ENCODE measurements around the gene KANK2.

The KANK2 gene

GRCh38 chr19:11197291-11198174 lies at the start of gene KANK2:
TSS of gene KANK2 (minus strand) at chr19:11197545. CDS start at chr19:11194511, 3,034 bp downstream.
- in situ Hi-C loops (cut with HindIII; ENCODE audit: low sequenced_read_pairs): no loop called here
- peak within 1 kb of the TSS; percentile 86 for H3K4me3 ChIP-seq (ENCODE audit: low read depth, low read length)
- TF ChIP-seq CTCF (IDR thresholded peaks at IDR 0.05; ENCODE audit: low read depth, low read length, missing control alignments): no peak
- no peak for DNase-seq (ENCODE audit: low read depth)

GRCh38 chr19:11246941-11247340 lies 49.6 kb upstream of the KANK2 start:
- no peak overlapping the region for H3K4me3 ChIP-seq (ENCODE audit: low read depth, low read length)
- in situ Hi-C loops (cut with HindIII; ENCODE audit: low sequenced_read_pairs): no loop called here
- no peak for TF ChIP-seq CTCF (IDR thresholded peaks at IDR 0.05; ENCODE audit: low read depth, low read length, missing control alignments)
- DNase-seq (ENCODE audit: low read depth): no peak

GRCh38 chr19:11244846-11245589 lies 47.7 kb upstream of the KANK2 start:
- in situ Hi-C loops (cut with HindIII; ENCODE audit: low sequenced_read_pairs): no loop called here
- DNase-seq (ENCODE audit: low read depth): no peak
- no peak overlapping the region for H3K4me3 ChIP-seq (ENCODE audit: low read depth, low read length)
- no peak for TF ChIP-seq CTCF (IDR thresholded peaks at IDR 0.05; ENCODE audit: low read depth, low read length, missing control alignments)

- no peak for TF ChIP-seq CTCF (IDR thresholded peaks at IDR 0.05; ENCODE audit: low read depth, low read length, missing control alignments)
- no peak for DNase-seq (ENCODE audit: low read depth)
- H3K4me3 ChIP-seq (ENCODE audit: low read depth, low read length): no peak overlapping the region
- in situ Hi-C loops (cut with HindIII; ENCODE audit: low sequenced_read_pairs): no loop called here
Measured at GRCh38 chr19:11243798-11244169, 46.4 kb upstream of the KANK2 start.

- no peak overlapping the region for H3K4me3 ChIP-seq (ENCODE audit: low read depth, low read length)
- peak; percentile 58 for TF ChIP-seq CTCF (IDR thresholded peaks at IDR 0.05; ENCODE audit: low read depth, low read length, missing control alignments)
- DNase-seq (ENCODE audit: low read depth): peak; percentile 34
- in situ Hi-C loops (cut with HindIII; ENCODE audit: low sequenced_read_pairs): no loop called here
Measured at GRCh38 chr19:11242864-11243797, 45.8 kb upstream of the KANK2 start.

- DNase-seq (ENCODE audit: low read depth): no peak
- no peak overlapping the region for H3K4me3 ChIP-seq (ENCODE audit: low read depth, low read length)
- in situ Hi-C loops (cut with HindIII; ENCODE audit: low sequenced_read_pairs): no loop called here
- TF ChIP-seq CTCF (IDR thresholded peaks at IDR 0.05; ENCODE audit: low read depth, low read length, missing control alignments): no peak
Measured at GRCh38 chr19:11242025-11242424, 44.7 kb upstream of the KANK2 start.
